Osteoblast (primary cell): ENCODE data around the gene LHFPL2. TPM values are rescaled to one million over a fixed set of nuclear protein-coding genes. Genes with fewer than 3 reads are reported as not detected.
A peak's percentile ranks its signal among the peaks of the same experiment; 100 is the strongest.

Source experiments
- DNase-seq: peaks from one replicate; pipeline ENCODE4 v3.0.0; 2011; ENCODE audit warnings: low spot score, mixed read lengths; ENCODE audit not compliant: insufficient read length; ENCODE audit errors: missing footprints
- H2AFZ ChIP-seq: 2 replicates; pipeline ENCODE4 v1.6.0; 2011; ENCODE audit warnings: mild to moderate bottlenecking, low read length
- H3K27ac ChIP-seq: 2 replicates; pipeline ENCODE4 v1.5.1; 2011; ENCODE audit warnings: mild to moderate bottlenecking, low read depth, low read length, moderate library complexity
- H3K27me3 ChIP-seq: 2 replicates; pipeline ENCODE4 v1.6.0; 2012; ENCODE audit warnings: mild to moderate bottlenecking, control low read depth, inconsistent platforms, low read length, moderate library complexity; ENCODE audit not compliant: insufficient read depth
- H3K36me3 ChIP-seq: 2 replicates; pipeline ENCODE4 v1.5.1; 2011; ENCODE audit warnings: mild to moderate bottlenecking, low read length, control low read depth, moderate library complexity; ENCODE audit not compliant: insufficient read depth
- H3K4me1 ChIP-seq: 2 replicates; pipeline ENCODE4 v1.5.1; 2011; ENCODE audit warnings: mild to moderate bottlenecking, low read length, control low read depth, moderate library complexity; ENCODE audit not compliant: insufficient read depth
- H3K4me2 ChIP-seq: 2 replicates; pipeline ENCODE4 v1.6.0; 2011; ENCODE audit warnings: mild to moderate bottlenecking, low read length; ENCODE audit not compliant: insufficient read depth
- H3K4me3 ChIP-seq: fragments of 200-600 bp; sonication (generic); 3 replicates; pipeline ENCODE4 v1.5.1; 2012; ENCODE audit warnings: mild to moderate bottlenecking, low read length, inconsistent platforms; ENCODE audit not compliant: insufficient read depth
- H3K79me2 ChIP-seq: 2 replicates; pipeline ENCODE4 v1.6.0; 2012; ENCODE audit warnings: mild to moderate bottlenecking, low read length, control low read depth, inconsistent platforms; ENCODE audit not compliant: insufficient read depth
- H3K9me3 ChIP-seq: 2 replicates; pipeline ENCODE4 v1.5.1; 2011; ENCODE audit warnings: low read depth, low read length, control low read depth
- H4K20me1 ChIP-seq: 2 replicates; pipeline ENCODE4 v1.6.0; 2012; ENCODE audit warnings: mild to moderate bottlenecking, low read length, control low read depth; ENCODE audit not compliant: insufficient read depth
- total RNA-seq: library from RNA; depleted of rRNA; stranded (reverse); fragments of >200 nt; gene quantifications from 2 replicates; pipeline ENCODE4 v1.2.3, GENCODE V29; 2012
- TF ChIP-seq, protein P1 (sequence below): IDR thresholded peaks from 2 replicates; pipeline ENCODE4 v1.5.1; 2011; ENCODE audit warnings: mild to moderate bottlenecking, low read depth, low read length, moderate library complexity; ENCODE audit errors: extremely low read depth

Gene LHFPL2
- total RNA-seq, 1 donor = 64.4 TPM

DNA sequence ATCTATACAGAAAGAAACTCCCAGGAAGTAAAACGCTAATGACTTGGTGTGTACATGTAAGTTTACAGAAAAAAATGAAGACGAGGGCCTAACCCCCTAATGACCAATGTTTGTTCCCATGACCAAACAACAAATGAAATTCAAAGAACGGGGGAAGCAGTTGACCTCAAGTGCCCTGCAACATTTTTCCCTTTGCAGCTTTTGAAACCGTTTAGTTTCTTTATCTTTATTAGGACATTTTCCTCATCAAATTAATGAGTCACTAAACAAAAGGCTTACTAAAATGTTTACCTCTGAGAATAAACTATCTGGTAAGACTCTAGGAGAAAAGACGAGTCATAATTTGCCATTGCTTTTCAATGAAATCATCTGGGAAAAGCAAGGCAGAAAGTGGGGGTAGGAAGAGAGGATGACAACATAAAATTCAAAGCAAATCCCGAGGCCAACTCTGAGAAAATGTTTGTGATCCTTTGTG lies 57.4 kb downstream of the LHFPL2 start:
- DNase-seq = peak; percentile 78
- peak overlapping the region; percentile 93 for H3K27ac ChIP-seq
- no peaks in the 10 kb centered on the region for H4K20me1 ChIP-seq
- H3K27me3 ChIP-seq = no peaks in the 10 kb centered on the region
- no peaks in the 10 kb centered on the region for H3K9me3 ChIP-seq
- TF ChIP-seq, protein P1, sequence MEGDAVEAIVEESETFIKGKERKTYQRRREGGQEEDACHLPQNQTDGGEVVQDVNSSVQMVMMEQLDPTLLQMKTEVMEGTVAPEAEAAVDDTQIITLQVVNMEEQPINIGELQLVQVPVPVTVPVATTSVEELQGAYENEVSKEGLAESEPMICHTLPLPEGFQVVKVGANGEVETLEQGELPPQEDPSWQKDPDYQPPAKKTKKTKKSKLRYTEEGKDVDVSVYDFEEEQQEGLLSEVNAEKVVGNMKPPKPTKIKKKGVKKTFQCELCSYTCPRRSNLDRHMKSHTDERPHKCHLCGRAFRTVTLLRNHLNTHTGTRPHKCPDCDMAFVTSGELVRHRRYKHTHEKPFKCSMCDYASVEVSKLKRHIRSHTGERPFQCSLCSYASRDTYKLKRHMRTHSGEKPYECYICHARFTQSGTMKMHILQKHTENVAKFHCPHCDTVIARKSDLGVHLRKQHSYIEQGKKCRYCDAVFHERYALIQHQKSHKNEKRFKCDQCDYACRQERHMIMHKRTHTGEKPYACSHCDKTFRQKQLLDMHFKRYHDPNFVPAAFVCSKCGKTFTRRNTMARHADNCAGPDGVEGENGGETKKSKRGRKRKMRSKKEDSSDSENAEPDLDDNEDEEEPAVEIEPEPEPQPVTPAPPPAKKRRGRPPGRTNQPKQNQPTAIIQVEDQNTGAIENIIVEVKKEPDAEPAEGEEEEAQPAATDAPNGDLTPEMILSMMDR = no peak
- H3K79me2 ChIP-seq = peaks cover 47% of the 10 kb centered on the region
- no peaks in the 10 kb centered on the region for H3K36me3 ChIP-seq
- H2AFZ ChIP-seq = no peak overlapping the region
- H3K4me1 ChIP-seq = peaks cover 73% of the 10 kb centered on the region
- peak overlapping the region; percentile 51 for H3K4me2 ChIP-seq
- peak overlapping the region; percentile 19 for H3K4me3 ChIP-seq

DNA sequence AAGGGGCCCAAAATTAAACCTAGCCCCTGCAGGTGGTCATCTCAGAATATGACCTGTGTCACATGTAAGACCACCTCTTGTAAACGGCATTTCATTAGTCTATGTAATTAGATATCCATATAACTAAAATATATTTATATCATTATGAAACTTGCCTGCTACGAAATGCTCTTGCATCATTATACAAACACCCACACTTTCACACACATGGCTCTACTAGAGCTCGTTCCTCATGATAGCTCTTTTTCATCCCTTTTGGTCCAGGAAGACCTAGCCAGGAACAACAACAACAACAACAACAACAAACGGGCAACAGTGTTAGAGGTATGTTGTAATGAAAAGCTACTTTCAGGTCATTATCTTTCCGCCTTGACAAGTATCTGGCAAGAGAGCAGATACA lies 58.6 kb downstream of the LHFPL2 start:
- H4K20me1 ChIP-seq = no peaks in the 10 kb centered on the region
- no peak overlapping the region for H3K4me2 ChIP-seq
- H3K27ac ChIP-seq = no peak overlapping the region
- no peak for DNase-seq
- no peak overlapping the region for H3K4me3 ChIP-seq
- peaks cover 41% of the 10 kb centered on the region for H3K79me2 ChIP-seq
- no peaks in the 10 kb centered on the region for H3K9me3 ChIP-seq
- no peaks in the 10 kb centered on the region for H3K27me3 ChIP-seq
- TF ChIP-seq, protein P1 = no peak
- no peak overlapping the region for H2AFZ ChIP-seq
- H3K36me3 ChIP-seq = no peaks in the 10 kb centered on the region
- H3K4me1 ChIP-seq = peaks cover 68% of the 10 kb centered on the region

DNA sequence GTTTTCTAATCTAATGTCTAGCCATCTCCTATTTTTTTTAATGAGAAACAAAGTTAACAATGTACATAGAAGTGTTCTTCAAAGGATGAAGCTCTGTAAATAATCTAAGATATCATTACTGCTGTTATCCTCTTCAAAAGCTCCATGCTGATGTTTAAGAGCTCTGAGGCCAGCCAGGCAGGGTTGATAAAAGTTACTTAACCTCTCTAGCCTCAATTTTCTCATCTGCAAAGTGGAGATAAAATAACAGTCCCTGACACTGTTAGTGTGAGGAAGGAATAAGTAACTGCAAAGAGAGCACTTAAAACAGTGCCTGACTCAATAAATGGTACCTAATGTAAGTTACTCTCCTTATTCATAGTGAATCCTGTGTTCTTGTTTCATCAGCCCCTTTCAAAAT lies 60.1 kb downstream of the LHFPL2 start:
- H3K27me3 ChIP-seq = no peaks in the 10 kb centered on the region
- H3K4me1 ChIP-seq = peaks cover 53% of the 10 kb centered on the region
- TF ChIP-seq, protein P1 = no peak
- DNase-seq = no peak
- no peak overlapping the region for H3K4me3 ChIP-seq
- H3K27ac ChIP-seq = peak overlapping the region; percentile 91
- peaks cover 35% of the 10 kb centered on the region for H3K79me2 ChIP-seq
- no peaks in the 10 kb centered on the region for H3K36me3 ChIP-seq
- no peak overlapping the region for H3K4me2 ChIP-seq
- H3K9me3 ChIP-seq = no peaks in the 10 kb centered on the region
- H2AFZ ChIP-seq = no peak overlapping the region
- H4K20me1 ChIP-seq = no peaks in the 10 kb centered on the region

GRCh38 chr5:78587775-78588291 lies 60.7 kb downstream of the LHFPL2 start:
- H3K36me3 ChIP-seq = no peaks in the 10 kb centered on the region
- no peaks in the 10 kb centered on the region for H3K27me3 ChIP-seq
- no peaks in the 10 kb centered on the region for H4K20me1 ChIP-seq
- peaks cover 47% of the 10 kb centered on the region for H3K4me1 ChIP-seq
- no peaks in the 10 kb centered on the region for H3K9me3 ChIP-seq
- peak; percentile 80 for DNase-seq
- H3K27ac ChIP-seq = peak overlapping the region; percentile 91
- H3K4me3 ChIP-seq = no peak overlapping the region
- no peak overlapping the region for H2AFZ ChIP-seq
- TF ChIP-seq, protein P1 = no peak
- H3K79me2 ChIP-seq = peaks cover 28% of the 10 kb centered on the region
- no peak overlapping the region for H3K4me2 ChIP-seq
